Endodermal cell (in vitro differentiated cells): ENCODE measurements around the gene TBK1. TPM values are rescaled to one million over a fixed set of nuclear protein-coding genes. Genes with fewer than 3 reads are reported as not detected.

Experiments used
- DNase-seq: peaks from one replicate; pipeline ENCODE4 v3.0.0-alpha.2; 2017
- H3K27ac ChIP-seq: 2 replicates; pipeline ENCODE4 v1.5.1; 2013; ENCODE audit warnings: mild to moderate bottlenecking, low read depth, low read length, moderate library complexity
- H3K27me3 ChIP-seq: 2 replicates; pipeline ENCODE4 v1.6.1; 2013; ENCODE audit warnings: mild to moderate bottlenecking, low read length, moderate library complexity; ENCODE audit not compliant: insufficient read depth, control insufficient read depth, poor library complexity, severe bottlenecking
- H3K36me3 ChIP-seq: 2 replicates; pipeline ENCODE4 v1.7.0; 2013; ENCODE audit warnings: mild to moderate bottlenecking, low read length, moderate library complexity; ENCODE audit not compliant: control insufficient read depth, insufficient read depth
- H3K4me1 ChIP-seq: one replicate; pipeline ENCODE4 v1.7.0; 2013; ENCODE audit warnings: low read length; ENCODE audit not compliant: control insufficient read depth, insufficient read depth
- H3K4me3 ChIP-seq: 2 replicates; pipeline ENCODE4 v1.5.1; 2013; ENCODE audit warnings: mild to moderate bottlenecking, low read length, moderate library complexity
- H3K9ac ChIP-seq: 2 replicates; pipeline ENCODE4 v1.6.1; 2013; ENCODE audit warnings: mild to moderate bottlenecking, low read length, moderate library complexity; ENCODE audit not compliant: poor library complexity, severe bottlenecking; ENCODE audit errors: extremely low read depth
- H3K9me3 ChIP-seq: 2 replicates; pipeline ENCODE4 v1.6.1; 2013; ENCODE audit warnings: mild to moderate bottlenecking, low read length, moderate library complexity; ENCODE audit not compliant: control insufficient read depth
- H3K27ac Mint-ChIP-seq: 2 replicates; pipeline ENCODE4 v1.8.0; 2020; ENCODE audit warnings: mixed read lengths
- H3K27me3 Mint-ChIP-seq: 2 replicates; pipeline ENCODE4 v1.8.0; 2021; ENCODE audit warnings: mild to moderate bottlenecking, mixed read lengths; ENCODE audit not compliant: insufficient read depth
- H3K36me3 Mint-ChIP-seq: 2 replicates; pipeline ENCODE4 v1.8.0; 2020; ENCODE audit warnings: low read depth, mixed read lengths
- H3K4me1 Mint-ChIP-seq: 2 replicates; pipeline ENCODE4 v1.8.0; 2020; ENCODE audit warnings: mixed read lengths
- H3K4me3 Mint-ChIP-seq: 2 replicates; pipeline ENCODE4 v1.8.0; 2020; ENCODE audit warnings: mild to moderate bottlenecking, moderate library complexity, mixed read lengths
- H3K9me3 Mint-ChIP-seq: 2 replicates; pipeline ENCODE4 v1.8.0; 2020; ENCODE audit warnings: mild to moderate bottlenecking, mixed read lengths
- CTCF ChIP-seq: fragments of 200-600 bp; sonication (generic); conservative IDR thresholded peaks from 2 replicates; pipeline ENCODE4 v1.5.0; 2021; ENCODE audit warnings: antibody characterized with exemption, mild to moderate bottlenecking
- WGBS, 2 experiments: methylation state at CpG; one replicate each; pipeline versions ENCODE4 v1.1.5 to v1.1.7; 2013; ENCODE audit warnings: missing lambda C conversion rate in 2 of 2, mixed read lengths in 1 of 2; ENCODE audit not compliant: insufficient coverage in 1 of 2, insufficient read length in 1 of 2; 5-methylcytosine and 5-hydroxymethylcytosine counted together
- total RNA-seq, 2 donors: library from RNA; stranded (reverse); fragmentation: NEBNext Ultra II Directional in 1 of 2; extraction: Animal tissue kit (Norgen Biotek cat#: 25700) in 1 of 2; gene quantifications; 2 replicates in 1 of 2; 3 replicates in 1 of 2; pipeline ENCODE4 v1.2.1, GENCODE V29; 2021

TBK1 gene
- total RNA-seq, 2 donors from 2014 or later = 23.9 to 25.1 TPM

DNA sequence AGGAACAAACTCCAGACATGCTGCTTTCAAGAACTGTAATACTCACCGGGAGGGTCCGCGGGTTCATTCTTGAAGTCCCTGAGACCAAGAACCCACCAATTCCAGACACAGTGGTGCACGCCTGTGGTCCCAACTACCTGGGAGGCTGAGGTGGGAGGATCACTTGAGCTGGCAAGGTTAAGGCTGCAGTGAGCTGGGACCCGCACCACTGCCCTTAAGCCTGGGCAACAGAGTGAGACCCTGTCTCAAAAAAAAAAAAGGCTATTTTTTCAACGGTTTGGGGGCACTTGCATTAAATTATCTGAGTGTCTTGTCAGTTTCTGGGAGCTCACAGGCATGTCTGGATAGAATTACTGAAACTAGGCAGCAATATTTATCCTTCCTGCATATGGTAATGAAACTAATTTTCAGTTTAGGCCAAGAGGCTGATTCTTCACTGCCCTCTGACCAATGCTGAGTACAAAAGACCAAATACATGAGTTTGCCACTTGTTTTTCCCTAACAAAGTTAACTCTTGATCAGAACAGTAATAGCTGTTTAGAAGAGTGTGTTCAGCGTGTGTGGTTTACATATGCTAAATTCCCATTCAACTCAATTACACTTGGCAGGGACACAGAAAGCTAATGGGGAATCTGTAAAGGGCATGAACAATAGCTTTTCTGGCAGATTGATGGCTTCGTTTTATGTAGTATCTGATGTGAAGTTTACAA lies 92.6 kb downstream of the TBK1 start:
- H3K4me3 Mint-ChIP-seq = no peak overlapping the region
- no peaks in the 10 kb centered on the region for H3K4me1 Mint-ChIP-seq
- H3K4me1 ChIP-seq = no peaks in the 10 kb centered on the region
- DNase-seq = no peak
- no peaks in the 10 kb centered on the region for H3K36me3 ChIP-seq
- H3K9me3 Mint-ChIP-seq = peaks cover 8% of the 10 kb centered on the region
- H3K27ac Mint-ChIP-seq = no peak overlapping the region
- H3K27me3 ChIP-seq = no peaks in the 10 kb centered on the region
- H3K27me3 Mint-ChIP-seq = peaks cover 14% of the 10 kb centered on the region
- no peak for TF ChIP-seq CTCF
- 88 to 91% methylated on average over 6 to 8 of the region's 8 CpGs for WGBS, 2 experiments
- no peak overlapping the region for H3K27ac ChIP-seq
- no peaks in the 10 kb centered on the region for H3K36me3 Mint-ChIP-seq
- H3K9ac ChIP-seq = no peak overlapping the region
- H3K9me3 ChIP-seq = no peaks in the 10 kb centered on the region
- H3K4me3 ChIP-seq = no peak overlapping the region

- no peaks in the 10 kb centered on the region for H3K9me3 ChIP-seq
- H3K9ac ChIP-seq = no peak overlapping the region
- no peaks in the 10 kb centered on the region for H3K4me1 ChIP-seq
- no peaks in the 10 kb centered on the region for H3K36me3 Mint-ChIP-seq
- no peaks in the 10 kb centered on the region for H3K36me3 ChIP-seq
- no peak overlapping the region for H3K27ac ChIP-seq
- no peaks in the 10 kb centered on the region for H3K27me3 ChIP-seq
- H3K4me3 Mint-ChIP-seq = no peak overlapping the region
- no peak overlapping the region for H3K4me3 ChIP-seq
- no peak overlapping the region for H3K27ac Mint-ChIP-seq
- TF ChIP-seq CTCF = no peak
- 84 to 85% methylated on average over 2 to 3 of the region's 3 CpGs for WGBS, 2 experiments
- H3K27me3 Mint-ChIP-seq = peaks cover 14% of the 10 kb centered on the region
- H3K9me3 Mint-ChIP-seq = peaks cover 8% of the 10 kb centered on the region
- H3K4me1 Mint-ChIP-seq = peaks cover 3% of the 10 kb centered on the region
- DNase-seq = no peak
Observed at GRCh38 chr12:64545081-64545382, 93.1 kb downstream of the TBK1 start.

DNA sequence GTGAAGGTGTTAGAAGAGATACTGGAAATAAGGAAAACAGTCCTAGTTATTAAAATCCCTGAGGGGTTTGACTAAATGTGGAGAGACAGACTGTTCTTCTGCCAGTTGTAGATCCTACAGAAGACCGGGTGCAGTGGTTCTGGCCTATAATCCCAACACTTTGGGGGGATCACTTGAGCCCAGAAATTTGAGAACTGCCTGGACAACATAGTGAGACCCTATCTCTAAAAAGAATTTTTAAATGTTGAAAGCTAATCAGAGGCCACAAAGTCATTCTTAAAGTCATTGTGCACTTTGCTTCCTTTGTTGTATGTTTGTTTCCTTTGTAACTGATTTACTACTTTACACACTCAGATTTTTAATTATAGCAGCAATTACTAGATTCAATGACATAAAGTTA lies 97.2 kb downstream of the TBK1 start:
- 73 to 83% methylated on average over 1 of the region's 1 CpG for WGBS, 2 experiments
- Histone ChIP-seq H3K4me1 (no peaks in the 10 kb centered on the region), H3K27me3 (no peaks in the 10 kb centered on the region), H3K9ac (no peak overlapping the region), H3K36me3 (no peaks in the 10 kb centered on the region), H3K4me3 (no peak overlapping the region), H3K9me3 (no peaks in the 10 kb centered on the region), H3K27ac (no peak overlapping the region)
- peaks cover 3% of the 10 kb centered on the region for H3K4me1 Mint-ChIP-seq
- DNase-seq = no peak
- no peaks in the 10 kb centered on the region for H3K36me3 Mint-ChIP-seq
- H3K9me3 Mint-ChIP-seq = peaks cover 2% of the 10 kb centered on the region
- peaks cover 1% of the 10 kb centered on the region for H3K27me3 Mint-ChIP-seq
- H3K27ac Mint-ChIP-seq = no peak overlapping the region
- TF ChIP-seq CTCF = no peak
- H3K4me3 Mint-ChIP-seq = no peak overlapping the region
